Esophagus (tissue), 2 donors: ENCODE results near the gene EIF4G2. TPM values are rescaled to one million over a fixed set of nuclear protein-coding genes. Genes with fewer than 3 reads are reported as not detected.

Source experiments
- H3K27ac ChIP-seq, 2 donors: one replicate each; pipeline ENCODE4 v1.5.1; 2013; ENCODE audit warnings: low read depth in 2 of 2, mild to moderate bottlenecking in 2 of 2, inconsistent platforms in 1 of 2, low read length in 1 of 2, moderate library complexity in 1 of 2
- H3K27me3 ChIP-seq, 2 donors: one replicate each; pipeline ENCODE4 v1.6.1; 2013; ENCODE audit warnings: low read length in 2 of 2, control low read depth in 1 of 2, mild to moderate bottlenecking in 1 of 2; ENCODE audit not compliant: insufficient read depth in 2 of 2, control insufficient read depth in 1 of 2
- H3K36me3 ChIP-seq, 2 donors: one replicate each; pipeline ENCODE4 v1.6.1; 2013; ENCODE audit warnings: low read length in 1 of 2; ENCODE audit not compliant: control insufficient read depth in 2 of 2, insufficient read depth in 2 of 2
- H3K4me1 ChIP-seq, 2 donors: one replicate each; pipeline ENCODE4 v1.6.1; 2013; ENCODE audit warnings: low read length in 1 of 2; ENCODE audit not compliant: control insufficient read depth in 2 of 2, insufficient read depth in 2 of 2
- H3K4me3 ChIP-seq, 2 donors: one replicate each; pipeline ENCODE4 v1.5.1; 2013; ENCODE audit warnings: low read length in 2 of 2, mild to moderate bottlenecking in 2 of 2, low read depth in 1 of 2, moderate library complexity in 1 of 2
- H3K9me3 ChIP-seq, 2 donors: one replicate each; pipeline ENCODE4 v1.6.1; 2013; ENCODE audit warnings: mild to moderate bottlenecking in 2 of 2, low read depth in 1 of 2, low read length in 1 of 2, moderate library complexity in 1 of 2; ENCODE audit not compliant: control insufficient read depth in 2 of 2, insufficient read depth in 1 of 2
- WGBS, 2 donors: extraction: QIAGEN DNeasy Blood & Tissue Kit; methylation state at CpG; one replicate each; pipeline ENCODE4 v1.1.7; 2013; 5-methylcytosine and 5-hydroxymethylcytosine counted together
- polyA plus RNA-seq, 2 donors: library from polyadenylated mRNA; stranded (reverse); fragments of 200-250 nt; gene quantifications; one replicate each; pipeline ENCODE4 v1.2.3, GENCODE V29; 2013
- donor health status: healthy with polysubstance abuse.
- donor health status: Bipolar disorder and iron deficiency.

The EIF4G2 gene
- polyA plus RNA-seq, 2 donors = 256 to 324 TPM

GRCh38 chr11:10762913-10763421, 45.8 kb downstream of the EIF4G2 start:
- no peak overlapping the region for H3K27ac ChIP-seq
- no peaks in the 10 kb centered on the region for H3K4me1 ChIP-seq
- no peaks in the 10 kb centered on the region for H3K9me3 ChIP-seq
- no peak overlapping the region for H3K4me3 ChIP-seq
- no peaks in the 10 kb centered on the region for H3K27me3 ChIP-seq
- H3K36me3 ChIP-seq = peaks cover 14 to 19% of the 10 kb centered on the region in 2 donors
- WGBS, 2 donors = 92 to 98% methylated on average over 4 of the region's 4 CpGs

- no peaks in the 10 kb centered on the region for H3K4me1 ChIP-seq
- no peaks in the 10 kb centered on the region for H3K27me3 ChIP-seq
- no peaks in the 10 kb centered on the region for H3K9me3 ChIP-seq
- H3K27ac ChIP-seq = no peak overlapping the region
- no peak overlapping the region for H3K4me3 ChIP-seq
- H3K36me3 ChIP-seq = peaks cover 12 to 18% of the 10 kb centered on the region in 2 donors
Observed at GRCh38 chr11:10762185-10762584, 46.5 kb downstream of the EIF4G2 start.

GRCh38 chr11:10761085-10761698, 47.5 kb downstream of the EIF4G2 start:
- 91 to 95% methylated on average over 6 of the region's 6 CpGs for WGBS, 2 donors
- Histone ChIP-seq H3K9me3 (no peaks in the 10 kb centered on the region), H3K4me1 (no peaks in the 10 kb centered on the region), H3K27ac (no peak overlapping the region), H3K4me3 (no peak overlapping the region), H3K27me3 (no peaks in the 10 kb centered on the region), H3K36me3 (peaks cover 12 to 21% of the 10 kb centered on the region in 2 donors)

GRCh38 chr11:10758957-10759356, 49.8 kb downstream of the EIF4G2 start:
- Histone ChIP-seq H3K27ac (no peak overlapping the region), H3K4me3 (no peak overlapping the region), H3K9me3 (no peaks in the 10 kb centered on the region), H3K27me3 (no peaks in the 10 kb centered on the region), H3K36me3 (peaks cover 5 to 18% of the 10 kb centered on the region in 2 donors), H3K4me1 (no peaks in the 10 kb centered on the region)
- WGBS, 2 donors = 89 to 98% methylated on average over 1 of the region's 1 CpG

- no peaks in the 10 kb centered on the region for H3K4me1 ChIP-seq
- no peak overlapping the region for H3K27ac ChIP-seq
- peak overlapping the region in 1 of 2 donors; percentile 96 for H3K4me3 ChIP-seq
- no peaks in the 10 kb centered on the region for H3K9me3 ChIP-seq
- no peaks in the 10 kb centered on the region for H3K27me3 ChIP-seq
- 65 to 78% methylated on average over 7 of the region's 7 CpGs for WGBS, 2 donors
- peaks cover 0 to 7% of the 10 kb centered on the region in 2 donors for H3K36me3 ChIP-seq
Observed at GRCh38 chr11:10752486-10752885, 56.2 kb downstream of the EIF4G2 start.

GRCh38 chr11:10752061-10752460, 56.7 kb downstream of the EIF4G2 start:
- Histone ChIP-seq H3K36me3 (peaks cover 0 to 4% of the 10 kb centered on the region in 2 donors), H3K9me3 (no peaks in the 10 kb centered on the region), H3K4me1 (no peaks in the 10 kb centered on the region), H3K27ac (no peak overlapping the region), H3K27me3 (no peaks in the 10 kb centered on the region), H3K4me3 (peak overlapping the region; percentile 80 to 96)
- WGBS, 2 donors = 29 to 32% methylated on average over 2 of the region's 2 CpGs

- peaks cover 0 to 2% of the 10 kb centered on the region in 2 donors for H3K36me3 ChIP-seq
- H3K4me3 ChIP-seq = peak overlapping the region; percentile 80 to 96
- H3K27me3 ChIP-seq = no peaks in the 10 kb centered on the region
- no peaks in the 10 kb centered on the region for H3K4me1 ChIP-seq
- WGBS, 2 donors = 0 to 1% methylated on average over 14 of the region's 14 CpGs
- peak overlapping the region; percentile 81 to 97 for H3K27ac ChIP-seq
- H3K9me3 ChIP-seq = no peaks in the 10 kb centered on the region
Observed at GRCh38 chr11:10751581-10751940, 57.2 kb downstream of the EIF4G2 start.

GRCh38 chr11:10750838-10751580, 57.7 kb downstream of the EIF4G2 start, which contains the start of gene CTR9:
TSS of gene CTR9 (plus strand) at chr11:10751246. CDS start at chr11:10751413, 167 bp downstream.
- Histone ChIP-seq H3K27me3 (no peaks in the 10 kb centered on the region), H3K27ac (peak within 1 kb of the TSS; percentile 81 to 97), H3K4me3 (peak within 1 kb of the TSS; percentile 80 to 96), H3K9me3 (no peaks in the 10 kb centered on the region), H3K36me3 (peaks cover 0 to 2% of the 10 kb centered on the region in 2 donors), H3K4me1 (no peaks in the 10 kb centered on the region)
- WGBS, 2 donors = 0% methylated on average over 67 of the region's 67 CpGs

- H3K27ac ChIP-seq = no peak overlapping the region
- WGBS, 2 donors = 72 to 81% methylated on average over 2 of the region's 2 CpGs
Observed at GRCh38 chr11:10749476-10749875, 59.2 kb downstream of the EIF4G2 start.

More at GRCh38 chr11:10749476-10749875, 59.2 kb downstream of the EIF4G2 start:
- Histone ChIP-seq H3K27me3 (no peaks in the 10 kb centered on the region), H3K9me3 (no peaks in the 10 kb centered on the region), H3K4me3 (no peak overlapping the region), H3K4me1 (no peaks in the 10 kb centered on the region), H3K36me3 (no peaks in the 10 kb centered on the region)
